HG03196 (cell line): ENCODE measurements around the gene ZSCAN2.

Experiments
- ATAC-seq: cut with Tn5 transposase; IDR thresholded peaks from one replicate; pipeline ENCODE4 v1.9.1; 2021; ENCODE audit not compliant: unreplicated experiment

Gene ZSCAN2

GRCh38 chr15:84668221-84668982 lies 67.6 kb downstream of the ZSCAN2 start:
- no peak for ATAC-seq

- ATAC-seq = no peak
These were observed 68.9 kb downstream of the ZSCAN2 start for GRCh38 chr15:84669726-84670125.

GRCh38 chr15:84671211-84671610 lies 70.4 kb downstream of the ZSCAN2 start:
- ATAC-seq = no peak
